ENCODE measurements around the gene LARGE1.

Gene LARGE1

DNA sequence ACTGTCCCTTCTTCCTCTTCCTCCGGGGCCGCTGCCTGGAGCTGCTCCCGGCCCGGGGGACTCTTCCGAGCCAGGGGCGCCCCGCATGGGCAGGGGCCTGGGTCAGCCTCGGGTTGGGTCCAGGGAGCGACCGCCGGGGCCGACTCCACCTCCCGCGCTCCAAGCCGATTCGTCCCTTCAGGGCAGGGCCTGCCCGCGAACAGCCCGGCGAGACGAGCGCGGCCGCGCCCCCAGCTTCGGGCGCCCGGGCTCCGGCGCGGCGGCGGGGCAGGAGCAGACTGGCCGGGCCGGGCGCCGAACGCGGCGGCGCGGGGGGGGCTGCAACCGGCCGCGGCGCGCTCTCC is at the start of gene LARGE1:
Gene LARGE1, minus strand, starts transcription at position 280 of the 344 bp plus-strand sequence.
- DNase-seq (ENCODE audit: low read depth) = no peak

DNA sequence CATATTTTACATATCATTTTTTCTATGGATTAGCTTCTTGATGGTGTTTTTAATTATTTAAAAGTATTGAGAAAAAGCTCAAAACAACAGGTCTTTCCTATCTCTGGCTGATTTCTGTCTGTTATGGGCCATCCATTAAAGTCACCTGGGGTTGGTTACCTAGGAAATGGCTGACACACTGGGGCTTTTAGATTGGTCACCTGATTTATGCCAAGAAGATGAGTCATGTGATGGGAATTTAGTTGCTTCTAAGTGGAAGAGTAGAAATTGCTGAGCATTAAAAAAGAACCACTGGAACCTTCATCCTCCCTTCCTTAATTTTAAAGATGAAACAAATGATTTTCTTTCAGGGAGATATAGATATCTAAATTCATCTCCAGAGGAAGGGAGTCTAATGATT is 48.8 kb upstream of the LARGE1 start:
- no peak for DNase-seq (ENCODE audit: low read depth)

DNA sequence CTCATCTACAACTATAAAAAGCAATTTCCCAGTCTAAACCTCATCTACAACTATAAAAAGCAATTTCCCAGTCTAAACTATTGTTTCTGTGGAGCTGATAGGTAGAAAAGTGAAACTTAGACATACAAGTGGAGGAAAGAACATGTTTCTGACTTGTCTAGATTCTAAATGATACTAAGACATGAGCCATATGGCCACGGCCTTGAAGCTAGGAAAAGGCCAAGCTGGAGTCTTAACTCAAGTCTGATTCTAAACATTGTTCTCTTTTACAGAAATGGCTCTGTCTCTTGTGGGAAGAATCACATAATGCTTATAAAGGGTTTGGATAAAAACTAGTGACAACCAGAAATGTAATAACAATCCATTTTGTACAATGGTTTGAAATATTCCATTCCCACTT is 43.8 kb upstream of the LARGE1 start:
- DNase-seq (ENCODE audit: low read depth) = no peak

DNA sequence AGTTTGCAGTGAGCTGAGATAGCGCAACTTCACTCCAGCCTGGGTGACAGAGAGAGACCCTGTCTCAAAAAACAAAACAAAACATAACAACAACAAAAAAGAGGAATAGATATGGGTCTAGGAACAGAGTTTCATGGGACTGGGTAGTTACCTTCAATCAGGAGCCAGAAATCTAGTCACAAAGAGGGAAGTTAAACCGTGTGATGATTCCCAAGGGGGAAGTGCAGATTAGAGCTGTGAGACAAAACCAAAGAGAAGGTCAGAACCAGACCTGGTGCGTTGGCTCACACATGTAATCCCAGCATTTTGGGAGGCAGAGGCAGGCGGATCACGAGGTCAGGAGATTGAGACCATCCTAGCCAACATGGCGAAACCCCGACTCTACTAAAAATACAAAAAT is 42.1 kb upstream of the LARGE1 start:
- DNase-seq (ENCODE audit: low read depth) = no peak

DNA sequence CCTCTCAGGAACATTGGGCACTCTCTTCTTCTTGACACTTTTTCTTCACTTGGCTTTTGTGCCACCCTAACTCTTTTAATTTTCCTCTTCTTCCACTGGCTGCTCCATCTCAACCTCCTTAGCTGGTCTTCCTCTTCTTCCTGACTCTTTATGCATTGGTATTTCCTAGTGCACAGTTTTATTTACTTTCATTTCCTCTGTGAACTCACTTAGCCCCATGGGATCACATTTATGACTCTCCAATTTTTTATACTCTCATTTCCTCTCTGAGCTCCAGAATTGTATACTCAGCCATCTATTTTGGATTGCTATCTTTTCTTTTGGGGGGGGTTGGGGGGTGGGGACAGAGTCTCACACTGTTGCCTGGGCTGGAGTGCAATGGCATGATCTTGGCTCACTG is 38.5 kb upstream of the LARGE1 start:
- DNase-seq (ENCODE audit: low read depth) = no peak

DNA sequence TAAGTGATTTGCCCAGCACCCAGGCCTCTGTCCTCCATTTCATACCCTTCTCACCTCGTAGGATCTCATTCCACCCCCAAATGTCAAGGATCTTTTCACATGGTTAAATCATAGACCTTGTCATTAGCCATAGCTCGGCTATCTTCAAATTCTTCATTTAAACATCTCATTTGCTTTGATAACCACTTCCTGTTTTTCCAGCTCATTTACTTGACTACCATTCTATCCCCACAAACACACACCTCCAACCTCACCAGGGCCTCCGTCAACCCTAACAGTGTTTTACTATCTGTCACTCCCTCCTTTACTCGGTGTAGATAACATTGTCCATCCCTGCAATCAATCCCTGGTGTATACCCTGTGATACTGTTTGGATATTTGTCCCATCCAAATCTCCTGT is 36.8 kb upstream of the LARGE1 start:
- DNase-seq (ENCODE audit: low read depth) = no peak

DNA sequence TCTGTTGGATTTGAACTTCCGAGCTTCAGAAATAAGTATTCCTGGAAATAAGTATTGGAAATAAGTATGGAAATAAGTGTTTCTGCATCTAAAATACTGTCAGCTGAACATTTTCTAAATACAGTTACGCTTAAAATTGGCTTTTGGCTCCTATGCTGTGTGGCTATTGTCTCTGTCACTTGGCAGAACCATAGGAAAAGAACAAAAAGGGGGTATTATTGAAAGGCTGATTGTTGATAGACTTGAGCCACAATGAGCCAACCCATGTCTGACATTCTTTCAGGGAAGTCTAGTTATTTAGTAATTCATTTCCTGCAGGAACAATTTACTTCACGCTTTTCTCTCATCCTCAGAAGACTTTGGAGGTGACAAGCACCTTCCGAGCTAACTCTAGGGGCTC is 32.5 kb upstream of the LARGE1 start:
- DNase-seq (ENCODE audit: low read depth) = no peak

DNA sequence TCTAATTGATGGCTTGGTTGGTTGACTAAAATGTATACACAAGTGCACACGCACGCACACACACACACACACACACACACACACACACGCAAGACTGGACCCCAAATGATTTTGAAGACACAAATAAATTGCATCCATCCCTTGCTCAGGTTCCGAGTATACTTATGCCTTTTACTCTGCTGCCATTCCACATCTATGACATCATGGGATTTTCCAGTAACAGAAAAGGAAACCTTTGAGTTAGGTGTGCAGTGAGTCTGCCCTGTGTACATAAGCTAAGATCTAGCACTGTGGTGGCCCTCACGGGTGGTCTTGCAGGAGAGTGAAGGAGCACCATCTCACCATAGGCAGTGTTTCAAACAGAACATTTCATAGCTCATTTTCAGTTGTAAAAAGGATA is 20.5 kb upstream of the LARGE1 start:
- DNase-seq (ENCODE audit: low read depth) = no peak

DNA sequence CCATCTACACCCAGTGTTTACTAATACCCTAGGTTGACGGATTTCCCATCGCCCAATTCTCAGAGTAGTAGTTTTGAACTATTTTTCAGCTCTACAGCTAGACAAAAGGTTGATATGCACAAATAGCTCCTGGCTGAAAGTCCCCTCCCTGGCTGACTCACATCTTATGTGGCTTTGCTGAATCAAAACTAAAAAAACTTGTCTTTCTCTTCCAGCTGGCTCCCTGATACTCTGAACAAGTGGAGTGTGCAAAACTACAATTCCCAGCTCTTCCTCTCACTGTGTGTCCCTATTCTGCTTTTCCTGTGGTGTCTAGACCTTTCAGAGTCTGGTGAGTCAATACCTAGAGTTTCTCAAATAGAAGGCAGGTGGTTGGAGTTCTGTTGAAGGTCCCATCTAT is 12.7 kb upstream of the LARGE1 start:
- DNase-seq (ENCODE audit: low read depth) = no peak

DNA sequence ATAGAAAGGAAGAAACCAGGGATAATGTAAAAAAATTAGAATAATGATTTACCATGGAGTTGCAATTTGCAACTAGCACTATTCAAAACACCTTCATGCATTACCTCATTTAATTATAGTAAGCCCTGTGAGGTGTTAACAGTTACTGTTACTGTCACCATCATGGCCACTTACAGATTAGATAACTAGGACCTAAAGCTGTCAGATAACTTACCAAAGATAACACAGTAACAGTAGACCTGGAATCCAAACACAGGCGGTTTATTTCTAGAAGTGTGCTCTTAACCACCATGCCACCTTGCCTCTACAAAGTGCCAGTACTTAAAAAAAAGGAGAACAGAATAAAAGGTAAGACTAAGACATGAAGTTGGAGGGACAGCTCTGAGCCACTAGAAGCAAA is 11.1 kb upstream of the LARGE1 start:
- no peak for DNase-seq (ENCODE audit: low read depth)

DNA sequence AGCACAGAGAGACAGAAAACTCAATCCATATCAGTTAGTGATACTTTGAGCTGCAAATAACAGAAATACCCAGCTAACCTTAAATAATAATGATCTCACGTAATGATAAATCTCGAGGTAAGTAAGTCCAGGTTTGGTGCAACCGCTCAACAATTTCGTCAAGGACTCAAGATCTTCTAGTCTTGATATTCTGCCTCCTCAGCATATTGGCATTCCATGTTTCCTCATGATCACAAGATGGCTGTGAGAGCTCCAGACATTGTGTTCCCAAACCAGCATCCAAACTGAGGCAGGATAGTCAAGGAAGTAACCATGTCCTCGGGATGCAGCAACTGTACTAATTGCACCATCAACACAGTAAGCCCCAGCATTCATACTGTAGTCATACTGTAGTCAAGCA is 7.5 kb upstream of the LARGE1 start:
- DNase-seq (ENCODE audit: low read depth) = no peak

DNA sequence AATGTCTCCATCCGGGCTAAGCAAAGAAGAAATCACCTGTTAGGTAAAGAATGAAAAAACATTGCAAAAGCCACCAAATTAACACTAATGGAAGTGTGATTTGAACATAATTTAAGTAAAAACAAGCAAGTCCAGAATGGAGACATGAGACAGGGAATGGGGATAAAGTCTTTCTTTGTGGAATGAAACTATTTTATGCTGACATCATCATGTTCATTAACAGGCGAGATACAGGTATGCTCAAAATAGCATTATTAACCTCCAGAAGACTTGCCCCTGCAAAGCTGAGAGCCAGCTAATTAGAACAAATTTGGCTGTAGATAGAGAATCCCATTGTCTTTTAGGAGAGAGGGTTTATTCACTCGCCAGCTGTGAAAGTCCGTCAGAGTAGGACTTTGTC is 4.9 kb upstream of the LARGE1 start:
- DNase-seq (ENCODE audit: low read depth) = no peak

DNA sequence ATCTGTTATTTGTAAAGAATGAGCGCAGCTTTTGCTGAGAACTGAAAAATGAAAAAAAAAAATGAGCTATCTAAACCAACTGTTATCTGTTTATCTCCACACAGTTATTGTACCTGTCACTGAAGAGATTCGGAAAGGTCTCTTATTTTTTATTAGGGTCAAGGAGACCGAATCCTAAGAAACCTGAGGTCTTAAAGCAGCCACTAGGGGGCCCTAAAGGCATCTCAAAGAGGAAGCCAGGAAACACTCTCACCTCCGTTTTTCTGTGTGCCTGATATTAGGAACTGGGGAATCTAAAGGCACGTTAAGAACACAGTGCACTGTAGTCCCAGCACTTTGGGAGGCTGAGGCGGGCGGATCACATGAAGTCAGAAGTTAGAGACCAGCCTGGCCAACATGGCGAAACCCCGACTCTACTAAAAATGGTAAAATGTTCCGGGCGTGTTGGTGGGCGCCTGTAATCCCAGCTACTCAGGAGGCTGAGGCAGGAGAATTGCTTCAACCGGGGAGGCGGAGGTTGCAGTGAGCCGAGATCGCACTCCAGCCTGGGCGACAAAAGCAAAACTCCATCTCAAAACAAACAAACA is 3.5 kb upstream of the LARGE1 start:
- DNase-seq (ENCODE audit: low read depth) = no peak

DNA sequence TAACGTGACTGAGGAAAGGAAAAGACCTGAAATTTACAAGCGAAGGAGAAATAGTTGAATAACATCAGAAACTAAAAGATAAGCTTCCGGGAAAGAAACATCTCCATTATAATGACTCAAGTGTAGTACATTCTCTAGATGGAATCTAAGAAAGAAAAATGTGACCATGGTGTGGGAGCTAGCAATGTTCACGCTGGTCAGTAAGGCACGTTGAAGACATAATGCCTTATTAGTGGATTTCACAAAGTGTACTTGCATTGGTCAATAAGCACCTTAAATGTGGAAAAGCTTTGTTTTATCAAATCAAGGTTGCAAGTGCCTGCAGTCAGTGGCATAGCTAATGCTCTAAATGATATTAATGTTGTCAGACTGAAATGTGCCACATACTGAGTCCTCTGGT is 2.8 kb upstream of the LARGE1 start:
- DNase-seq (ENCODE audit: low read depth) = no peak

DNA sequence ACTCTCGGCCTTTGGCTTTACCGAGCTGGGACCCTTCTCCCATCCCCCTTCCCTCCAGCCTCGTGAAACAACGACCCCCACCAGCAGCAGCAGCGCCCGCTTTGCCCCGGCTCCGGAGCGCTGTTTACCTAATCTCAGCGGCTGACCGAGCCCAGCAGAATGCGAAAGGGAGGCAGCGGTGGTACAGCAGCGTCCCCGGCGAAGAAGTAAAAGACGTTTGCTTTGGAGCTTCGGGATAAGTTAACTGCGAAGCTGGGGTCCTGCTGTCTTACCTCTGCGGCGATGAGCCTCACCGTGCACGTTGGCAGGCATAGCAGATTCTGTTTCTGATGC is 2.0 kb upstream of the LARGE1 start:
- no peak for DNase-seq (ENCODE audit: low read depth)

DNA sequence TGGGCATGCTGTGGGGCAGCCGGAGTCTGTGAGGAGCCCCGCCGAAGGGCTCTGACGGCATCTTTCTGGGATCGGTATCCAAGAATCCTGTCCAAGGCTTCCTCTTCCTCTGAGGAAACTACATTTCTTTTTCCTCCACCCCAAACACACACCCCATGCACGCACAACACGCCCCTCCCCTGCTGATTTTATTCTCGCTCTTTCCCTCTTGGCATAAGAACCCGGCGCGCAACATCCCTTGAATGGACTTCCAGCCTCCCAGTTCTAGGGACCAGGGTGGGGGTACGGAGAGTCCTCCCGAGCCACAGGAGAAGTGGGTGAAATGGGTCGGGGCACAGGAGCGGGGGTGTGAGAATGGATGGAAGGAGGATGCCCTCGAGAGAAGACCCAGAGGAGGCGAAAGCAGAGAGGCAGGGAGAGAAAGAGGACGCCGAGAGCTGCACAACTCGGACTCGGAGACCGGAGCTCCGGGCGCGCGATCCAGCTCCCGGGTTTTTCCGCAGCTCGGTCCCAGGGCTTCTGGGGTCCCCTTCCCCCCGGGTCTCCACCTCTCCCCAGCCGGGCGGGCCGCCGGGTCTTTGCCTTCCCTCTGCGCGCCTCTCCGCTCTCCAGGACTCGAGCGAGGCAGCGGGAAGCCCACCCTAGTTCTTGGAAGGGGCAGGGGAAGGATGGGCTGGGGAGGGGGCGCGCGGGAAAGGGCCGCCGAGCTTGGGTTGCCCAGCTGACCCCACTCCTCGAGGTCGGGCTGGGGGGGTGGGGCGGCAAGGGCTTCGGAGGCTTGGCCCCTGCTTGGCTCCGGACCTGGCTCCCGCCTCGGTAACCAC is 1.5 kb upstream of the LARGE1 start:
- no peak for DNase-seq (ENCODE audit: low read depth)

DNA sequence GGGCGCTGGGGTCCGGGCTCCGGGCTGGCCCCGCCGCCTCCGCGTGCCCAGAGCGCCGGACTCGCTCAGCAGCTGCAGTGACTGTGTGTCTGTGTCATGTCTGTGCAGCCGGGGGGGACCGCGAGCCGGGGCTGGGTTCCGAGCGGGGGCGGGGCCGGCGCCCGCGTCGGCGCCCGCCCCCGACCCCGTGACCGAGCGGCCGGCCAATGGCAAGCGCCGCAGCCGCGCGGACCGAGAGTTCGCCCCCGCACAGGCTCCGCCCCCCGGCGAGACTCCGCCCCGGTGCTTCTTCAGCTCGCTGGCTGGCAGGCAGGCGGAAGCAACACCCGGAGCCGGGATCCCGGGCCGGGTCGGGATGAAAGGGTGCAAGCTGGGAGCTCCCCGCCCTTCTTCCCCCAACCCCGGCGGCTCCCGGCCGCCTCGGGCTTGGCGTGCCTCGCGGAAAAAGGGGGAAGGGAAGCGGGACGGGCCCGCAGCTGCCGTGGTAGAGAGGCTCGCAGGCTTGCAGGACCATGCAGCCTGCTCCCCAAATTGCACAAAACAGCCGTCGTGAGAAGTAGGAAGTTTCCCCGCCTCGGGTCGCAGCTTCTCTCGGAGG is 750 bp upstream of the LARGE1 start:
- peak; percentile 69 for DNase-seq (ENCODE audit: low read depth)

DNA sequence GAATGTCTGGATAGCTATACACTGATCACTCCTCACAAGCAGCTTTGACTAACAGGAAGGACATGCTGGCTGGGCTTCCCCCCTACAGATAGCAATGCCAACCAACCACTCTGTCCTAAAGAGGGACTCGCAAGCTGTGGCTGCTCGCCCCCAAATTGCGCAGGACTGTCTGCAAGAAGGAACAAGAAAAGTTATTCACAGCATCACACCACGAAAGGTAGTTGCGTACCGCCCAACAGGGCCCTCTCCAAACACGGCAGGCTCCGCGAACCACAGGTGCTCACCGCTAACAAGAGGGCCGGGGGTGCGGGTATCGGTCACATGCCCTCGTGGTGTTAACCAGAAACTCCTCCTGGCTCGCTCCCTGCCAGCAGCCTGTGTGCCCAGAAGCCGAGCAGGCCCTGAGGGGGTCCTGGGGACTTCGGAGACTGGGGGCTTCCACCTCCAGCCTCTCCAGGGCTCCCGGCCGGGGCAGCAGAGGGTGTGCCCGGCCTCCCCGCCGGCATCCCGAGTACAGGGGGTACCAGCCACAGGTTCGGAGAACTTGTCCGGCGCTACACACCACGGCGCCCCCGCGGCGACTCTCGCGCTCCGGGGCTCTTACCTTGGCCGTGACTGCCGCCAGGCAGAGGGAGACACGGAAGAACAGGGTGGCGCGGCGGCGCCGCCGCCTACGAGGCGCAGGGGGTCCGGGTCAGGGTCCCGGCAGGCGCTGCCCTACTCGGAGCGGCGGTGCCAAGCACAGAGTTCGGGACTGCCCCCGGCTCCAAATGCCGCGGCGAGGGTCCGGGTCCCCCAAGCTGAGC is 682 bp downstream of the LARGE1 start:
- no peak for DNase-seq (ENCODE audit: low read depth)

DNA sequence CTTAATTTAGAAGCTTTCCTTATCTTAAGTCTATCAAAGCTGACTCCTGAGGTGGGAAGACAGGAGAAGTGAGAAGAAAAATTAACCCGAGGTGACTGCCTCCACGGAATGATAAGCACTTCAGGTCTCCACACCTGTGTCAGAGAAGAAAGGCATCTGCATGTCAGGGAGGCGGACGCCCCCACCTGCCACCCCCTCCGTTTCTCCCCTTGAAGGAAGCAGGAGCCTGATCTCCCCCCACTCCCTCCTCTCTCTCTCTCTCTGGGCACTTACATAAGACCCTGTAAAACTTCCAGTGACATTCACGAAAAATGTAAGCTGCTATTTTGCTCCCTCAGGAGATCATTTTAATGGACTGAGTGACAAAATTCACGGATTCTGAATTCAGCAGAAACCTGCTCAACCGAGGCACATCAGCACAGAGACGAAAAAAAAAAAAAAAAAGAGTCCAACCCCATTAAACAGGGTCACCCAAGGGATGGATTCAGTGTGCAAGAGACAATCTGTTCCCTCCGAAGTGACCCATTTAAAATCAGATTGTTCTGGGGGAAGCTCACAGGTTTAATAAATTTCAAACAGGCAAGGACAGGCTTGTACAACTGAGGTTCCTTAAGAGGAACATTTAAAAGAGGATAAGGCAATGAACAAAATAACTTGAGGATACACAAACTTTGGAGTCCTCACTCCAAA is 1.5 kb downstream of the LARGE1 start:
- no peak for DNase-seq (ENCODE audit: low read depth)

DNA sequence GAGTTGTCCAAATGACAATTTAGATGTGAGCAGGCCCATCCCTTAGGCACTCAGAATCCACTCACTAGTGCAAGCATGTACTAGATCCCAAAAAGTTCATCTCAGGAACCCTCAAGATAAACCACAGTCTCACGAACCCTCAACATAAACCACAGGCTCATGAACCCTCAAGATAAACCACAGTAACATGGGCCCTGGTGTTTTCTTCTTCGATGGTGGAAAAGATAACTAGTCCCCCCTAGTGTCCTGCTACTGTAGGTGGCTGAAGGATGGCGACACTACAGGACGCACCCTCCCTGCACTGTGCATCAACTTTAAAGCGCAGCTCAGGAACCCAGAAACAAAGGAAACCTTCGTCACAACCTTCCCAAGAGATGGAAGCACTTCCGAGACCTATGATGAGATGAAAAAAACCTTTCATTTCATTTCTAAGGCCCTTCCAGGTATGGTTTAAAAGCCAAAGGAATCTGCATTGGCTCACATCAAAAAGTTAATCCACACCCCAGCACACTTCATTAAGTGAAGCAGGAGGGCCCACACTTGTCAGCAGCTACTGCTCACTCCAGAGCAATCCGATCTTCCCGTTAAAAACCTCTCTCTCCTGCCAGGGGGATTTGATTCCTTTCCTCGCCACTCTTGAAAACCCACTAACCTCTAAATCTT is 2.4 kb downstream of the LARGE1 start:
- no peak for DNase-seq (ENCODE audit: low read depth)

DNA sequence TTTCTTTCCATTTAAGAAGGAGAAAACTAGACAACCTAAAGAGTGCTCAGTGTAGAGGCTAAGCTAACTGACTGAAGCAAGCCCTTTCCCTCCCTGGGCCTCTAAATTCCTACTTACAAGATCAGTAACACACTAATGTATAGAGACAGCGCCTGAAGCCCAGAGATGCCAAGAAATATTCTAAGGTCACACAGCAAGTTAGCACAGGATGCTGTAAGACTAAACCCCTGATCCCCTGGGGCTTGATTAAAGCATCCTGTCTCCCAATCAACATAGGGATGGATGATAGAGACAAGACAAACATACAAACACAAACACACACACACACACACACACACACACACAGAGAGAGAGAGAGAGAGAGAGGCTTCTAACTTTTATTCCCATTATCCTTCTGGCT is 5.6 kb downstream of the LARGE1 start:
- no peak for DNase-seq (ENCODE audit: low read depth)

DNA sequence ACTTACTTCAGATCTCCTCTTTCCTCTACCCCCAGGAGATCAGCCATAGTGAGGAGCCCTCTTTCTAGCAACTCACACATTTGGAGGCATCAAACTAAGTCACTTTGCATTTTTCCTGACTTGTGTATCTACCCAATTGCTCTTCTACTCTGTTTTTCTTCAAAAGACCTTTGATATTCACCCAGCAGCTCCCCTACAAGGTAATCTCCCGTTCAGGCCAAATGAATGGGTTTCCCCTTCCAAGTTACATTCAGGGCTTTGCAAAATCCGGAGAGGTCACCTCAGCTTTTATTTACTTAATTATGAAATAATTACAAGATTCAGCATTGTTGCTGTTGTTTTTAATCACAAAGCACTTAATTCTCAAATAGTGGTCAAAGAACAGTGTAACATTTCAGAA is 6.1 kb downstream of the LARGE1 start:
- no peak for DNase-seq (ENCODE audit: low read depth)
